ENCODE data around the gene CYB561D2.

The CYB561D2 gene

GRCh38 chr3:50365842-50366220 is 15.2 kb downstream of the CYB561D2 start:
- no peak for DNase-seq (ENCODE audit: low read depth)

GRCh38 chr3:50369012-50369670 is 18.5 kb downstream of the CYB561D2 start:
- no peak for DNase-seq (ENCODE audit: low read depth)

GRCh38 chr3:50370594-50370993 is 19.9 kb downstream of the CYB561D2 start:
- DNase-seq (ENCODE audit: low read depth) = no peak

- no peak for DNase-seq (ENCODE audit: low read depth)
These were observed 20.5 kb downstream of the CYB561D2 start for GRCh38 chr3:50371133-50371685.

- no peak for DNase-seq (ENCODE audit: low read depth)
These were observed 21.7 kb downstream of the CYB561D2 start for GRCh38 chr3:50372349-50372748.

DNA sequence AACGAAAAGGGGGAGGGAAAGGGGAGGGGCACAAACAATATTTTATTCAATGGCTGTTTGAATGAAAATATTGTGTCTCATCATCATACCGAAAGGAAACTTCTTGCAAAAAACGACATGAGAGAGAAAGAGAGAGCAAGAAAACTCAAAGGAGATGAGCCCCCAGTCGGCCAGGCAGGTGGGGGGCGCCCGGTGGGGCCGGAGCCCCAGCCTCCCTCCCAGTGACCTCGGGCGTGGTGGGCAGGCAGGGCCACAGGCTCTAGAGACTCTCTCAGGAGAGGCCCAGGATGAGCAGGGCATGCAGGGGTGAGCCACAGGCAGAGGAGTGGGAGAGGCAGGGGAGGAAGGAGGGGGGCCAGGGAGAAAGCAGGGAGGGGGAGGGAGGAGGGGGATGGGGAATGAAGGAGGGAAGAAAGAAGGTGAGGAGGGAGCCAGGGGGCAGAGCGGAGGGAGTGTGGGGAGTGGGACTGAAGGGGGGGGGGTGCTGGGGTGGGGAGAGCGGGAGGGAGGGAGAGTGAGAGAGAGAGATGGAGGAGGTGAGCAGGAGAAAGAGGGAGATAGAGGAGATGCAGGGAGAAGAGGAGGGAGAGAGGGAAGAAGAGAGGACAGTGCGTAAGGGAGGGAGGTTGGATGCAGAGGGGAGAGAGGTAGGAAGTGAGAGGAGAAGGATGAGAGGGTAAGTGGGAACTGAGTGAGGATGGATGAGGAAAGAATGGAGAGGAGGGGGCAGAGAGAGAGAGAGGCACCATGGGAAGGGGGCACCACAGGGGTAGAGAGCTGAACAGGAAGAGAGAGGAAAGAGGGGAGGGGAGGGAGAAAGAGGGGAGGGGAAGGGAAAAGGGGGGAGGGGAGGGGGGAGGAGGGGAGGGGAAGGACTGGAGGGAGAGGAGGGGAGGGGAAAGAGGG is 22.7 kb downstream of the CYB561D2 start:
- no peak for DNase-seq (ENCODE audit: low read depth)

DNA sequence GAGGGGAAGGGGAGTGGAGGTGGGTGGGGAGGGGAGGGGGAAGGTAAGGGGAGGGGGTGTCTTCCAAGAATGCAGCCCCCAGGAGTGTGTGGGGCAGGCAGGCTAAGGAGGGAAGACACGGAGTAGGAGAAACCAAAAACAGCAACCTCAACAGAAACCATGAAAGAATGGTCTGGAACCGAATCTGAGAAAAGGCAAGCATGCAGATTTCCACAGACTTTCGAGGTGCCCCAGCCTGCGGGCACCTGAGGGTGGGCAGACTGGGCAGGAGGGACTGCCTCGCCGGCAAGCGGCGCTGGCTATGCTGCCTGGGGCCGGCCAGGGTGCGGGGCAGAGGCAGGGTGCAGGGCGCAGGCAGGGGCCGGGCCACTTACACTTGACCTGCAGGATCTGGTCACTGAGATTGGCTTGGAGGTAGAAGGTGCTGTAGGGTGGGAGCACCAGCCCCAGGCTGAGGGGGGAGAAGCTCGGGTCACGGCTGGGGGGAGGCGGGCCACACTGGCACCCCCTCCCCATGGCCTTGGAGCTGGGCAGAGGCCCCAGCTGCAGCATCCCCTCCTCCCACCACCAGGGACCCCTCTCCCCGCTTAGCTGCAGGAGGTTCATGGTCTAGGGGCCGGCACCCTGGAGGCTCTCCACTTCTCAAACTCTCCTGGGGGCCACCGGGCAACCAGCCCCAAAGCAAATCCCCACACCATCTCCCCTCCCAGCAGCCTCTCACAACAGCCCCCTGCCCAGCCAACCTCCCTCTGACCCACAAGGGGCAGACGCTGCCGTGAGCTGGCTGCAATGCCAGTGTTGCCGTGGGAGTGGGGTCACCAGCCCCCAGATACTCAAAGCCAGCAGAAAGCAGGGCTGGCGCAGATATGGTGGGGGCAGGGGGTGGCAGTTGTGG is 23.9 kb downstream of the CYB561D2 start:
- no peak for DNase-seq (ENCODE audit: low read depth)

DNA sequence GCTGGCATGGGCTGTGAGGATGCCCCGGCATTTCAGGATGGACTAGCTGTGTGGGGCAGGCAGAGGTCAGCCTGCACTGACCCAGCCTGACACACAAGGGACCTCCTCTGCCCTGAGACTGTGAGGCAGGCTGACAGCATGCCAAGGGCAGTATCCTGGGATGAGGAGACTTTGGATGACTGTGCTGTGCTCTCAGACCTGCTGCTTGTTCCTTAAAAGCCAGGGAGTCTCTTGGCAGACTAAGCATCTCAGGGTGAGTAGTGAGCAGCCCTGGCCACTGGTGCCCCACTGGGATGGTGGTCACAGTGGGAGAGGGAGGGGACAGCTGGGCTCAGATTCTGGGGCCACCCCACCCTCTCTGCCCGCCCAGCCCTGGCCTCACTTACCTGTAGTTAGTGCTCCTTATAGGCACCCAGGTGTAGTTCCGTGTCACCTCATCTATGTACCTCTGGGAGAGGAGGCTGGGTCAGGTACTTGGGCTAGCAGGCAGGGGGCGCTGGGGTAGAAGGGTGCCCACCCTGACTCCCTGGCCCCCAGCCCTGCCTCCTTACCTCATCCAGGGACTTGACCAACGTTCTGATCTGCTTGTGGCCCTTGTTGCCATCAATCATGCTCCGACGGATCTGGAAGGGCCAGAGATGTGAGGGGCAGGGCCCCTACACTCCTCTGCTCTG is 24.7 kb downstream of the CYB561D2 start:
- DNase-seq (ENCODE audit: low read depth) = no peak

DNA sequence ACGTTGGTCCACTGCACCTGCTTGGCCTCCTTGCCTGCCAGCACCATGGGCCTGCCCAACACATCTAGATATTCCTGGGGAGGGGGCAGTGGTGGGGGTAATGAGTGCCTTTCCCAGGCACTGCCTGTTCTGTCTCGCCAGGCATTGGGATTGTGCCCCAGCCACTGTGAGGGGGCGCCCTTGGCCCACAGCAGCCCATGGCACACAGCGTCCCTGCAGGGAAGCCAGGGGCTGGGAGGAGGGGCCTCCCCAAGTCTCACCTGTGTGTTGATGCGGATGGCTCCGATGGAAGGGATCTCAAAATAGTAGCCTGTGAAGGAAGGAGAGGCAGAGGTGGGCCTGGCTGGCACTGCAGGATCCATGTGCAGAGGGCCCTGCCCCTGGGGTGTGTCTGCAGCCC is 27.4 kb downstream of the CYB561D2 start:
- DNase-seq (ENCODE audit: low read depth) = no peak

- no peak for DNase-seq (ENCODE audit: low read depth)
These were observed 28.1 kb downstream of the CYB561D2 start for GRCh38 chr3:50378757-50379156.

- no peak for DNase-seq (ENCODE audit: low read depth)
These were observed 29.9 kb downstream of the CYB561D2 start for GRCh38 chr3:50380405-50381085.

DNA sequence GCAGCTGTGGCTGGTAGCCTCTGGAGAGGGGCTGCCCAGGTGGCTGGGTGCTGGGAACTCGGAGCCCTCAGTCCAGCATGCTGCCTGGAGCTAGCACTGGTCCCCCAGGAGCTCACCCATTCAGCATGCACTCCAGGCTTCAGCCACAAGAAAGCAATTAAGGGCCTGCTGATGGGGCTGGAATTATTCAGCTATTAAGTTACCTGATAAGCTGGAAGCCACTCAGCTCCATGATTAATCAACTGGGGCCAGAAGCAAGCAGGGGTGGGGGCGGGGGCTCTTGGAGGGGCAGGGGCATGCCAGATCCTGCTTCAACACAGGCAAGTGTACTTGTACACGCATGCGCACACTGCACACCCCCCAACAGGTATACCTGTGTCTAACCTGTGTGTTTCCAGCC is 30.7 kb downstream of the CYB561D2 start:
- no peak for DNase-seq (ENCODE audit: low read depth)

DNA sequence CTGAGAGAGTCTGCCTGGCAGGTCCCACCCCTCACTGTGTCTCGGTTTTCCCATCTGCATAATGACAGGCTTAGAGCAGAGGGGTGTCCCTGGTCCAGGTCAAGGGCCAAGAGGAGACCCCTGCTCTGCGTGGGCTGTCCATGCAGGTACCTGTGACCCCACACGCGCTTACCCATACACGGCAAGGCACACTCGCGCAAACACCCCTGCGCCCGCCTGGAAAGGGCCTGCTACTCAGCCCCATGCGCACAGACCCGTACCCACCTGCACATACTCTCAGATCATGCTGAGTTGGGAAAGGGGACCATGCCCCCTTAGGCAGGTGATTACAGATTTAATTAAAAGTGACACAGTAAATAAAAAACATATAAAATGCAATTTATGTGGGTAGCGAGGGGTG is 32.1 kb downstream of the CYB561D2 start:
- no peak for DNase-seq (ENCODE audit: low read depth)

DNA sequence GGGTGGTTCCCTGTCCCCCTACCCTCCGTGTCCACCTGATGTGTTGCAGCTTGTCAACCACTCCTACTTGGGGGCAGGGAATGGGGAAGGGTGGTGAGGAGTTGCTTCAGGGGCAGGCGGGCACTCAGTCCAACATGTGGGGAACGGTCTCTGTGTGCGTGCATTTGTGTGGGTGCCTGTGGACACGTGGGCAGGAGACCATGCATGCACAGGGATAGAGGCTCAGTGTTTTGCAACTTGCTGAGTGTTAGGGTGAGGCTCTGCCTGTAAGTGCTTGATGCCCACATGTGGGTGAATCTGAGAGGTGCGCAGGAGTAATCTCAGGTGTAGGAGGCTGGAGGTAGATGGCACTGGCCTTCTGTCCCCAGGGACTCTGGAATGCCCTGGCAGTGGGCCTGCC is 33.1 kb downstream of the CYB561D2 start:
- no peak for DNase-seq (ENCODE audit: low read depth)

GRCh38 chr3:50385754-50386153 is 35.1 kb downstream of the CYB561D2 start:
- DNase-seq (ENCODE audit: low read depth) = no peak

DNA sequence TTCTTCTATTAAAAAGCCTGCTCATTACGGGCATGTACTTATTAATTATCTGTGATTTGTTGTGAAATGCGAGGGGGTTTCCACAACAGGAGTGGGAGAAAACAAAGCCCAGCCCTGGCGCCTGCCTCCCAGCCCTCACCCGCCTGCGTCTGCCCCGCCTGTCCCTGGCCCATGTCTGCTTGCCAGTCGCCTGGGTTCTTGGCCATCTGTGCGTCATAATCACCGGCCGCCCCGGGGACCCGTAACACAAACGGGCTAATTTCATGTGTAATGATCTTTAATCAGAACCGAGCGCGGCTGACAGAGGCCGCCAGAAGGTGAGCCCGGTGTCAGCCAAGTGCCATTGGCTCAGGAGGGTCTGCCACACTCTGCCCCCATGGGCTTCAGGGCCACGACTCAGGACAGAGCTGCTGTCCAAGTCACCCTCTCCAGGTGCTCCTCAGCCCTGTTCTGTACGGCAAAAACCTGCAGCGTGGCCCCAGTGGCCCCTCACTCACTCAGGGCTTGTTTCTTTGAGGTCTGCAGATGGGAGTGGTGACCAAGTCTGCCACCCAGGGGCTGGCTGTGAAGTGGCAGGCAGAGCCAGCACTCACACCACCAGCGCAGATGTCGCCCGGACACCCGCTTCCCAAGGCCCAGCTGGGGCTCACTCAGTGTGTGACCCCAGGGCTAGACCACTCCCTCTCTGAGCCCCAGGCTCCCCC is 37.5 kb downstream of the CYB561D2 start:
- no peak for DNase-seq (ENCODE audit: low read depth)

- DNase-seq (ENCODE audit: low read depth) = no peak
These were observed 38.2 kb downstream of the CYB561D2 start for GRCh38 chr3:50388720-50389413.

GRCh38 chr3:50389414-50389767 is 38.7 kb downstream of the CYB561D2 start:
- DNase-seq (ENCODE audit: low read depth) = no peak

GRCh38 chr3:50390508-50391224 is 40.0 kb downstream of the CYB561D2 start:
- DNase-seq (ENCODE audit: low read depth) = no peak
